GM23248 (cell line): ENCODE measurements around the gene CHD9. TPM values are rescaled to one million over a fixed set of nuclear protein-coding genes. Genes with fewer than 3 reads are reported as not detected.

ENCODE experiments used
- DNase-seq: peaks from one replicate; pipeline ENCODE4 v3.0.0-alpha.2; 2015
- H2AFZ ChIP-seq: fragments of 200-600 bp; sonication (generic); 2 replicates; pipeline ENCODE4 v1.6.1; 2016; ENCODE audit warnings: antibody characterized with exemption
- H3F3A ChIP-seq: fragments of 200-600 bp; sonication (generic); 2 replicates; pipeline ENCODE4 v1.6.1; 2016; ENCODE audit warnings: mild to moderate bottlenecking, antibody characterized with exemption, mixed run types; ENCODE audit not compliant: insufficient read depth
- H3K27ac ChIP-seq: fragments of 200-600 bp; sonication (generic); 2 replicates; pipeline ENCODE4 v1.5.1; 2016; ENCODE audit warnings: mild to moderate bottlenecking
- H3K27me3 ChIP-seq: fragments of 200-600 bp; sonication (generic); replicated peaks from 2 replicates; pipeline ENCODE4 v1.6.1; 2016; ENCODE audit warnings: mild to moderate bottlenecking; ENCODE audit not compliant: insufficient read depth
- H3K36me3 ChIP-seq: fragments of 200-600 bp; sonication (generic); 2 replicates; pipeline ENCODE4 v1.6.1; 2016; ENCODE audit warnings: low read depth, mild to moderate bottlenecking
- H3K4me1 ChIP-seq: fragments of 200-600 bp; sonication (generic); 2 replicates; pipeline ENCODE4 v1.6.1; 2016; ENCODE audit warnings: mild to moderate bottlenecking; ENCODE audit not compliant: insufficient read depth
- H3K4me2 ChIP-seq: fragments of 200-600 bp; sonication (generic); one replicate; pipeline ENCODE4 v1.6.1; 2016; ENCODE audit warnings: mild to moderate bottlenecking; ENCODE audit not compliant: unreplicated experiment
- H3K4me3 ChIP-seq: fragments of 200-600 bp; sonication (generic); 2 replicates; pipeline ENCODE4 v1.5.1; 2016; ENCODE audit warnings: mild to moderate bottlenecking
- H3K79me2 ChIP-seq: fragments of 200-600 bp; sonication (generic); 2 replicates; pipeline ENCODE4 v1.6.1; 2016; ENCODE audit warnings: mild to moderate bottlenecking; ENCODE audit not compliant: insufficient read depth
- H3K9ac ChIP-seq: fragments of 200-600 bp; sonication (generic); 2 replicates; pipeline ENCODE4 v1.6.1; 2016; ENCODE audit warnings: mild to moderate bottlenecking
- H3K9me2 ChIP-seq: fragments of 200-600 bp; sonication (generic); 2 replicates; pipeline ENCODE4 v1.6.1; 2016; ENCODE audit warnings: mixed run types, mild to moderate bottlenecking, moderate library complexity; ENCODE audit not compliant: insufficient read depth
- H3K9me3 ChIP-seq: fragments of 200-600 bp; sonication (generic); one replicate; pipeline ENCODE4 v1.6.1; 2017; ENCODE audit warnings: low read depth
- H4K20me1 ChIP-seq: fragments of 200-600 bp; sonication (generic); 2 replicates; pipeline ENCODE4 v1.6.0; 2016; ENCODE audit not compliant: insufficient read depth
- EZH2 ChIP-seq: fragments of 200-600 bp; sonication (generic); IDR thresholded peaks from 2 replicates; pipeline ENCODE4 v1.6.1; 2018; ENCODE audit warnings: antibody characterized with exemption, mild to moderate bottlenecking; ENCODE audit not compliant: insufficient read depth, poor library complexity, severe bottlenecking
- EZH2phosphoT487 ChIP-seq: fragments of 200-600 bp; sonication (generic); IDR thresholded peaks from 2 replicates; pipeline ENCODE4 v1.6.1; 2018; ENCODE audit warnings: antibody characterized with exemption, moderate library complexity, mild to moderate bottlenecking, low read depth; ENCODE audit not compliant: insufficient read depth
- WGBS, 2 experiments: methylation state at CpG; one replicate each; pipeline ENCODE4 v1.1.6; 2015 to 2017; ENCODE audit warnings: low lambda C conversion rate in 2 of 2, low coverage in 1 of 2; ENCODE audit errors: missing lambda C conversion rate in 2 of 2; 5-methylcytosine and 5-hydroxymethylcytosine counted together
- in situ Hi-C: fragments of 300-500 bp; cut with MboI; formaldehyde crosslinking; loops from 2 replicates; pipeline ENCODE4 v1.15.0; 2020
- polyA plus RNA-seq: library from polyadenylated mRNA; unstranded; fragments of >200 nt; fragmentation: Nextera tagmentation; extraction: Ambion mirVana; gene quantifications from 2 replicates; pipeline ENCODE4 v1.2.1, GENCODE V29; 2016
- total RNA-seq: library from RNA; depleted of rRNA; stranded (reverse); fragments of >200 nt; shearing (Covaris generic); gene quantifications from 2 replicates; pipeline ENCODE4 v1.2.3, GENCODE V29; 2014

The CHD9 gene
- total and polyA plus RNA-seq, 2 experiments from 2014 or later: 20.5 to 47.4 TPM

DNA sequence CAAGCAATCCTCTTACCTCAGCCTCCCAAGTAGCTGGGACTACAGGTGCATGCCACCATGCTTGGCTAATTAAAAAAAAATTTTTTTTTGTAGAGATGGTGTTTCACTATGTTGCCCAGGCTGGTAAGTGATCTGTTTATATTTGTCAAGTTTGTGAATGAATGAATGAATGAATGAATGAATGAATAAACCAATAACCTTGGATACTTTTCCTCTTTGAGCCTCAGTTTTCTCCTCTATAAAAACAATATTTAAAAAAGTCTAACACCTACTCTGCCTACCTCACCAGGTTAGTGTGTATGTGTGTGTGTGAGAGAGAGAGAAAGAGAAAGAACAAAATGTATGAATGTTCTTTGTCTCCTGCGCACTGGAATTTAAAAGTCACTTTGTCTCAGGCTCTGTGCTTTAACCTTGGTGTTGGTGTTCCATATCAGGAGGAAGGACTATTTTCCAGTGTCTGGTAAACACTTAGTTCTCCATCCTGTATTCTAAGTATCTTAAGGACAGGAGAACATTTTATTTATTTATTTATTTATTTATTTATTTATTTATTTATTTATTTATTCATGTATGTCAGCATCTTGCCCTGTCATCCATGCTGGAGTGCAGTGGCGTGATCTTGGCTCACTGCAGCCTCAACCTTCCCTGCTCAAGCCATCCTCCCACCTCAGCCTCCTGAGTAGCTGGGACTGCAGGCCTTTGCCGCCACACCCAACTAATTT lies 27.1 kb downstream of the CHD9 start:
- Histone ChIP-seq H3K79me2 (peaks cover 51% of the 10 kb centered on the region), H3K36me3 (no peaks in the 10 kb centered on the region), H3K9ac (no peak overlapping the region; the same call in 1 of the 2 replicates), H2AFZ (no peak overlapping the region), H3K4me3 (no peak overlapping the region), H3K9me3 (no peaks in the 10 kb centered on the region), H3F3A (peaks cover 55% of the 10 kb centered on the region), H3K27ac (peak overlapping the region; percentile 93), H3K4me2 (no peak overlapping the region), H4K20me1 (no peaks in the 10 kb centered on the region), H3K9me2 (no peaks in the 10 kb centered on the region), H3K27me3 (no peaks in the 10 kb centered on the region), H3K4me1 (peaks cover 60% of the 10 kb centered on the region)
- in situ Hi-C loops: no loop called here
- TF ChIP-seq EZH2 (no peak), EZH2phosphoT487 (no peak)
- 96 to 100% methylated on average over 3 of the region's 3 CpGs for WGBS, 2 experiments
- DNase-seq: no peak

DNA sequence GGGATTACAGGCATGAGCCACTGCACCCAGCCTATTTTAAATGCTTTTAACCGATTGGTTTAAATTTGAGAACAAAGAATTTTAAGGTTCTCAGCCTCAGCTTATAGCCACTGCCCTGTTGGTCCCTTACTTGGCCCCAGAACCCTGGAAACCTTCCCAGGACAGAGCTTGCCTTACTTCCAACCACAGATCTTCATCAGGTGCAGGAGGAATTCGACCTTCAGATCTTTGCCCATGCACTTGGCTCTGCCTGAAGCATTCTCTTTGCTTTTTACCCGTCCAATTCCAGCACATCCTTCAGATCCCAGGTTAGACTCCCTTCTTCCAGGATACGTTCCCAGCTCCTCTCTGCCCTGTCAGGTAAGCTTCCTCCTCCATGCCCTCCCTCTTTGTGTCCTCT lies 27.7 kb downstream of the CHD9 start:
- Histone ChIP-seq H2AFZ (no peak overlapping the region), H3K4me1 (peaks cover 67% of the 10 kb centered on the region), H3F3A (peaks cover 59% of the 10 kb centered on the region), H4K20me1 (no peaks in the 10 kb centered on the region), H3K79me2 (peaks cover 48% of the 10 kb centered on the region), H3K4me2 (no peak overlapping the region), H3K4me3 (no peak overlapping the region), H3K27ac (no peak overlapping the region), H3K9ac (no peak overlapping the region), H3K36me3 (no peaks in the 10 kb centered on the region), H3K9me2 (no peaks in the 10 kb centered on the region), H3K27me3 (no peaks in the 10 kb centered on the region), H3K9me3 (no peaks in the 10 kb centered on the region)
- WGBS, 2 experiments: 83 to 90% methylated on average over 4 of the region's 4 CpGs
- in situ Hi-C loops: no loop called here
- no peak for DNase-seq
- TF ChIP-seq EZH2phosphoT487: no peak
- no peak for TF ChIP-seq EZH2

DNA sequence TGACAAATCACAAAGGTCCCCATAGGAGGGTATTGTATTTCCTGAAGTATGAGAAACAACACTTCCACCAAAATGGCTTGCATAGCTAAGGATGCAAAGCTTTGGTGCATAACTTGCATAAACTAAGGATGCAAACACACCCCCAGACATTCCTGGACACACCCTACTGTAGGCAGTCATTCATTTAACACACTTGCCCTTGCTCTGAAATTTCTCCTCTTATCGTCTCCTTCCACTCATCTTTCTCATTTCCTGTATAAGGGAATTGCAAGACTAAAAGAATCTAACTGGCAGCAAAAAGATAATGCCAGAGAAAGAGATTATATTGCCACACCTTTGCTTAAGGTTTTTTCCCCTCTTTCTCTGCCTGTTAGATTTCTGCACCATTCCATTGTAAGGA lies 28.3 kb downstream of the CHD9 start:
- H3K4me2 ChIP-seq: no peak overlapping the region
- in situ Hi-C loops: no loop called here
- no peaks in the 10 kb centered on the region for H3K9me3 ChIP-seq
- TF ChIP-seq EZH2phosphoT487: no peak
- TF ChIP-seq EZH2: no peak
- 25 to 38% methylated on average over 1 of the region's 1 CpG for WGBS, 2 experiments
- no peak overlapping the region for H3K27ac ChIP-seq
- no peaks in the 10 kb centered on the region for H3K9me2 ChIP-seq
- no peaks in the 10 kb centered on the region for H4K20me1 ChIP-seq
- no peaks in the 10 kb centered on the region for H3K36me3 ChIP-seq
- H3K4me1 ChIP-seq: peaks cover 68% of the 10 kb centered on the region
- DNase-seq: peak; percentile 53
- H3F3A ChIP-seq: peaks cover 62% of the 10 kb centered on the region
- peaks cover 43% of the 10 kb centered on the region for H3K79me2 ChIP-seq
- H3K4me3 ChIP-seq: no peak overlapping the region
- H3K27me3 ChIP-seq: no peaks in the 10 kb centered on the region
- no peak overlapping the region for H2AFZ ChIP-seq
- no peak overlapping the region for H3K9ac ChIP-seq

DNA sequence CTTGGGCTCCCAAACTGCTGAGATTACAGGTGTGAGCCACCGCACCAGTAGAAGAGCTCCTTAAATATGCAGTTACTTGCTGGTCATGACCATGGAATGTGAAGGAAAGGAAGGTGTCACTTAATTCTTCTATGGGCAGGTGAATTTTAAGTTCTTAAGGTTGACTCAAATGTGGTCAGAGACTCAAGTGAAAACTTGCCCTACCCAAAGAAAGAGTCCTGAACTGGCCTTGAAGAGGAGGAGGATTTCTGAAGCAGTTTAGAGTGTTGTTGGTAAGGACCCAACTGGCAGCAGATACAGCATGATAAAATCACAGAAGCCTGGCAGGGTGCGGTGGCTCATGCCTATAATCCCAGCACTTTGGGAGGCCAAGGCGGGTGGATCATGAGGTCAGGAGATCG lies 29.4 kb downstream of the CHD9 start:
- Histone ChIP-seq H2AFZ (no peak overlapping the region), H3K4me1 (peaks cover 68% of the 10 kb centered on the region), H3K79me2 (peaks cover 43% of the 10 kb centered on the region), H3K4me3 (no peak overlapping the region), H4K20me1 (no peaks in the 10 kb centered on the region), H3F3A (peaks cover 57% of the 10 kb centered on the region), H3K9me3 (no peaks in the 10 kb centered on the region), H3K9me2 (no peaks in the 10 kb centered on the region), H3K27ac (no peak overlapping the region), H3K36me3 (no peaks in the 10 kb centered on the region), H3K27me3 (no peaks in the 10 kb centered on the region), H3K4me2 (no peak overlapping the region), H3K9ac (no peak overlapping the region)
- no peak for DNase-seq
- WGBS, 2 experiments: 47 to 51% methylated on average over 4 of the region's 4 CpGs
- no peak for TF ChIP-seq EZH2phosphoT487
- TF ChIP-seq EZH2: no peak
- in situ Hi-C loops: no loop called here
